ENCODE data around the gene TRIP6.

The TRIP6 gene

DNA sequence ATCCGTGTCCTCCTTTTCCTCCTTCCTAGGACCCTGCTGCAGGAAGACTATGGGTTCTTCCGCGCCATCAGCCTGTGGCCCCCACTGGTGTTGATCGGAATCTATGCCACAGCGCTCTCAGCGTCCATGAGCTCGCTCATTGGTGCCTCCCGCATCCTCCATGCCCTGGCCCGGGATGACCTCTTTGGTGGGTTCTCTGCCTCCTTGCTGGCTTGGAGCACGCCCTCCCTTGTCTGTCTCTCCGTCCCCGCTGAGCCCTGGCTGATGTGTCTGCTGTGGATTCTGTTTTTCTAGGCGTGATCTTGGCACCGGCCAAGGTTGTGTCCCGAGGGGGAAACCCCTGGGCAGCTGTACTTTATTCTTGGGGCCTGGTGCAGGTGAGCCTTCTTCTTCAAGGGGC is 7.3 kb upstream of the TRIP6 start:
- no peak overlapping the region for H3K4me2 ChIP-seq (ENCODE audit: low read length)
- no peaks in the 10 kb centered on the region for H3K9me3 ChIP-seq (ENCODE audit: control insufficient read depth, low read length)
- H3K36me3 ChIP-seq (ENCODE audit: control insufficient read depth, insufficient read depth, low read length) = no peaks in the 10 kb centered on the region

DNA sequence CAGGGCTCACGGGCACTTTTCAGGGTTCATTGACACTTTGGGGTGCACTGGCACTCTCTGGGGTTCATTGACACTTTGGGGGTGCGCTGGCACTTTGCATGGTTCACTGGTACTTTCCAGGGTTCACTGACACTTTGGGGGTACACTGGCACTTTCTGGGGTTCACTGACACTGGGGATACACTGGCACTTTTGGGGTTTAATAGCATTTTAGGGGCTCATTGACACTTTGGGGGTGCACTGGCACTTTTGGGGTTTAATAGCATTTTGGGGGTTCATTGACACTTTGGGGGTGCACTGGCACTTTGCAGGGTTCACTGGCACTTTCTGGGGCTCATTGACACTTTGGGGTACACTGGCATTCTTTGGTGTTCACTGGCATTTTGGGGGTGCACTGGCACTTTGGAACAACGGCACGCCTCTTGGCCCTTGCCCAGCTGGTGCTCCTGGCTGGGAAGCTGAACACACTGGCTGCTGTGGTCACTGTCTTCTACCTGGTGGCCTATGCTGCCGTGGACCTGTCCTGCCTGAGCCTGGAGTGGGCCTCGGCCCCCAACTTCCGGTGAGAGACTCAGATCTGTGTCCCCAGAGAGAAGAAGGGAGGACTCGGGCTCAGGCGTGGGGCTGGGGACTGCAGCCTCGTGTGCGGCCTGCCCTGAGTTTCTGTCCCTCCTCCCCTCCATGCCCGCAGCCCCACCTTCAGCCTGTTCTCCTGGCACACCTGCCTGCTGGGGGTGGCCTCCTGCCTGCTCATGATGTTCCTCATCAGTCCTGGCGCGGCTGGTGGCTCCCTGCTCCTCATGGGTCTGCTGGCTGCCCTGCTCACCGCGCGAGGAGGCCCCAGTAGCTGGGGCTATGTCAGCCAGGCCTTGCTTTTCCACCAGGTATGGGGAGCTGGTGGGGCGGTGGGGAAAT is 6.2 kb upstream of the TRIP6 start:
- H3K4me2 ChIP-seq (ENCODE audit: low read length) = no peak overlapping the region
- no peak overlapping the region for H3K27ac ChIP-seq
- no peaks in the 10 kb centered on the region for H3K9me3 ChIP-seq (ENCODE audit: control insufficient read depth, low read length)
- H3K36me3 ChIP-seq (ENCODE audit: control insufficient read depth, insufficient read depth, low read length) = no peaks in the 10 kb centered on the region
- TF ChIP-seq, protein P1, sequence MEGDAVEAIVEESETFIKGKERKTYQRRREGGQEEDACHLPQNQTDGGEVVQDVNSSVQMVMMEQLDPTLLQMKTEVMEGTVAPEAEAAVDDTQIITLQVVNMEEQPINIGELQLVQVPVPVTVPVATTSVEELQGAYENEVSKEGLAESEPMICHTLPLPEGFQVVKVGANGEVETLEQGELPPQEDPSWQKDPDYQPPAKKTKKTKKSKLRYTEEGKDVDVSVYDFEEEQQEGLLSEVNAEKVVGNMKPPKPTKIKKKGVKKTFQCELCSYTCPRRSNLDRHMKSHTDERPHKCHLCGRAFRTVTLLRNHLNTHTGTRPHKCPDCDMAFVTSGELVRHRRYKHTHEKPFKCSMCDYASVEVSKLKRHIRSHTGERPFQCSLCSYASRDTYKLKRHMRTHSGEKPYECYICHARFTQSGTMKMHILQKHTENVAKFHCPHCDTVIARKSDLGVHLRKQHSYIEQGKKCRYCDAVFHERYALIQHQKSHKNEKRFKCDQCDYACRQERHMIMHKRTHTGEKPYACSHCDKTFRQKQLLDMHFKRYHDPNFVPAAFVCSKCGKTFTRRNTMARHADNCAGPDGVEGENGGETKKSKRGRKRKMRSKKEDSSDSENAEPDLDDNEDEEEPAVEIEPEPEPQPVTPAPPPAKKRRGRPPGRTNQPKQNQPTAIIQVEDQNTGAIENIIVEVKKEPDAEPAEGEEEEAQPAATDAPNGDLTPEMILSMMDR (IDR thresholded peaks at IDR 0.05) = no peak
- H2AFZ ChIP-seq = no peak overlapping the region
- no peak overlapping the region for H3K4me3 ChIP-seq (ENCODE audit: low read depth, low read length)
- no peaks in the 10 kb centered on the region for H3K79me2 ChIP-seq
- no peaks in the 10 kb centered on the region for H3K27me3 ChIP-seq (ENCODE audit: control insufficient read depth, insufficient read depth, low read length)
- no peaks in the 10 kb centered on the region for H3K4me1 ChIP-seq
- H3K9ac ChIP-seq = no peak overlapping the region

More for the DNA sequence above, 7.3 kb upstream of the TRIP6 start:
- H3K79me2 ChIP-seq = no peaks in the 10 kb centered on the region
- H3K9ac ChIP-seq = no peak overlapping the region
- no peaks in the 10 kb centered on the region for H3K27me3 ChIP-seq (ENCODE audit: control insufficient read depth, insufficient read depth, low read length)
- TF ChIP-seq, protein P1 (IDR thresholded peaks at IDR 0.05) = no peak
- H2AFZ ChIP-seq = no peak overlapping the region
- H3K4me1 ChIP-seq = no peaks in the 10 kb centered on the region
- H3K27ac ChIP-seq = no peak overlapping the region
- no peak overlapping the region for H3K4me3 ChIP-seq (ENCODE audit: low read depth, low read length)

- no peaks in the 10 kb centered on the region for H3K9me3 ChIP-seq (ENCODE audit: control insufficient read depth, low read length)
- no peak overlapping the region for H3K4me3 ChIP-seq (ENCODE audit: low read depth, low read length)
- H3K4me1 ChIP-seq = peaks cover 5% of the 10 kb centered on the region
- H3K9ac ChIP-seq = no peak overlapping the region
- H3K27me3 ChIP-seq (ENCODE audit: control insufficient read depth, insufficient read depth, low read length) = no peaks in the 10 kb centered on the region
- no peaks in the 10 kb centered on the region for H3K79me2 ChIP-seq
- H3K27ac ChIP-seq = no peak overlapping the region
- no peaks in the 10 kb centered on the region for H3K36me3 ChIP-seq (ENCODE audit: control insufficient read depth, insufficient read depth, low read length)
- TF ChIP-seq, protein P1 (IDR thresholded peaks at IDR 0.05) = no peak
- no peak overlapping the region for H3K4me2 ChIP-seq (ENCODE audit: low read length)
- no peak overlapping the region for H2AFZ ChIP-seq
These were observed 5.6 kb upstream of the TRIP6 start for GRCh38 chr7:100861616-100861985.

GRCh38 chr7:100863406-100863950 is 3.7 kb upstream of the TRIP6 start:
- peaks cover 14% of the 10 kb centered on the region for H3K4me1 ChIP-seq
- H3K4me3 ChIP-seq (ENCODE audit: low read depth, low read length) = no peak overlapping the region
- H2AFZ ChIP-seq = no peak overlapping the region
- peaks cover 4% of the 10 kb centered on the region for H3K79me2 ChIP-seq
- no peak overlapping the region for H3K4me2 ChIP-seq (ENCODE audit: low read length)
- H3K27me3 ChIP-seq (ENCODE audit: control insufficient read depth, insufficient read depth, low read length) = no peaks in the 10 kb centered on the region
- no peaks in the 10 kb centered on the region for H3K9me3 ChIP-seq (ENCODE audit: control insufficient read depth, low read length)
- H3K9ac ChIP-seq = no peak overlapping the region
- H3K27ac ChIP-seq = no peak overlapping the region
- H3K36me3 ChIP-seq (ENCODE audit: control insufficient read depth, insufficient read depth, low read length) = no peaks in the 10 kb centered on the region
- TF ChIP-seq, protein P1 (IDR thresholded peaks at IDR 0.05) = no peak

All from parathyroid adenoma (tissue), 2 donors.